Astrocyte (in vitro differentiated cells and primary cell): ENCODE results near the gene GMDS. TPM values are rescaled to one million over a fixed set of nuclear protein-coding genes. Genes with fewer than 3 reads are reported as not detected.

Source experiments
- DNase-seq: peaks from one replicate; pipeline ENCODE4 v3.0.0-alpha.2; 2010; ENCODE audit warnings: low read depth
- FAIRE-seq: peaks from 2 replicates; lab custom pipeline; 2011; peaks lifted over from hg19 to GRCh38; lab: Jason Lieb, UNC
- H2AFZ ChIP-seq: 2 replicates; pipeline ENCODE4 v1.6.0; 2012; ENCODE audit warnings: low read depth, low read length, inconsistent platforms
- H3K27ac ChIP-seq: 2 replicates; pipeline ENCODE4 v1.5.1; 2011; ENCODE audit warnings: low read depth, low read length, inconsistent platforms
- H3K27me3 ChIP-seq: 2 replicates; pipeline ENCODE4 v1.6.0; 2011; ENCODE audit warnings: low read length, inconsistent platforms; ENCODE audit not compliant: insufficient read depth
- H3K36me3 ChIP-seq: 2 replicates; pipeline ENCODE4 v1.5.1; 2011; ENCODE audit warnings: low read length, inconsistent platforms; ENCODE audit not compliant: insufficient read depth
- H3K4me1 ChIP-seq: 2 replicates; pipeline ENCODE4 v1.5.1; 2011; ENCODE audit warnings: low read length, inconsistent platforms; ENCODE audit not compliant: insufficient read depth
- H3K4me2 ChIP-seq: 2 replicates; pipeline ENCODE4 v1.6.0; 2012; ENCODE audit warnings: low read length, inconsistent platforms
- H3K4me3 ChIP-seq: 2 replicates; pipeline ENCODE4 v1.5.1; 2011; ENCODE audit warnings: low read depth, mild to moderate bottlenecking, low read length, inconsistent platforms; ENCODE audit not compliant: insufficient read depth
- H3K79me2 ChIP-seq: 2 replicates; pipeline ENCODE4 v1.6.0; 2012; ENCODE audit warnings: mild to moderate bottlenecking, low read length, inconsistent platforms; ENCODE audit not compliant: insufficient read depth
- H3K9ac ChIP-seq: 2 replicates; pipeline ENCODE4 v1.6.0; 2012; ENCODE audit warnings: mild to moderate bottlenecking, low read length, inconsistent platforms
- H3K9me3 ChIP-seq: 2 replicates; pipeline ENCODE4 v1.5.1; 2012; ENCODE audit warnings: low read depth, mild to moderate bottlenecking, low read length, inconsistent platforms; ENCODE audit not compliant: insufficient read depth
- H4K20me1 ChIP-seq: 2 replicates; pipeline ENCODE4 v1.6.0; 2012; ENCODE audit warnings: low read length, inconsistent platforms; ENCODE audit not compliant: insufficient read depth
- H3K27ac Mint-ChIP-seq: one replicate; pipeline ENCODE4 v1.8.0; 2021; ENCODE audit warnings: mild to moderate bottlenecking, mixed read lengths; ENCODE audit not compliant: unreplicated experiment
- H3K27me3 Mint-ChIP-seq: one replicate; pipeline ENCODE4 v1.8.0; 2021; ENCODE audit warnings: low read depth, mixed read lengths; ENCODE audit not compliant: unreplicated experiment
- H3K36me3 Mint-ChIP-seq: one replicate; pipeline ENCODE4 v1.8.0; 2021; ENCODE audit warnings: low read depth, mixed read lengths; ENCODE audit not compliant: unreplicated experiment
- H3K4me1 Mint-ChIP-seq: one replicate; pipeline ENCODE4 v1.8.0; 2021; ENCODE audit warnings: low read depth, mixed read lengths; ENCODE audit not compliant: unreplicated experiment
- H3K4me3 Mint-ChIP-seq: one replicate; pipeline ENCODE4 v1.8.0; 2021; ENCODE audit warnings: mild to moderate bottlenecking, moderate library complexity, mixed read lengths; ENCODE audit not compliant: unreplicated experiment
- H3K9me3 Mint-ChIP-seq: one replicate; pipeline ENCODE4 v1.8.0; 2021; ENCODE audit warnings: mild to moderate bottlenecking, mixed read lengths; ENCODE audit not compliant: unreplicated experiment
- EZH2 ChIP-seq: IDR thresholded peaks from 2 replicates; pipeline ENCODE4 v1.6.1; 2012; ENCODE audit warnings: mild to moderate bottlenecking, low read length, inconsistent platforms; ENCODE audit not compliant: insufficient read depth
- total RNA-seq: library from RNA; stranded (reverse); gene quantifications from 2 replicates; pipeline ENCODE4 v1.2.1, GENCODE V29; 2021
- TF ChIP-seq, protein P1 (sequence below): IDR thresholded peaks from 2 replicates; pipeline ENCODE4 v1.5.1; 2011; ENCODE audit warnings: low read depth, mild to moderate bottlenecking, inconsistent platforms, low read length, moderate library complexity; ENCODE audit not compliant: insufficient read depth

GMDS gene
- total RNA-seq, 1 donor from 2014 or later, result 9.4 TPM

DNA sequence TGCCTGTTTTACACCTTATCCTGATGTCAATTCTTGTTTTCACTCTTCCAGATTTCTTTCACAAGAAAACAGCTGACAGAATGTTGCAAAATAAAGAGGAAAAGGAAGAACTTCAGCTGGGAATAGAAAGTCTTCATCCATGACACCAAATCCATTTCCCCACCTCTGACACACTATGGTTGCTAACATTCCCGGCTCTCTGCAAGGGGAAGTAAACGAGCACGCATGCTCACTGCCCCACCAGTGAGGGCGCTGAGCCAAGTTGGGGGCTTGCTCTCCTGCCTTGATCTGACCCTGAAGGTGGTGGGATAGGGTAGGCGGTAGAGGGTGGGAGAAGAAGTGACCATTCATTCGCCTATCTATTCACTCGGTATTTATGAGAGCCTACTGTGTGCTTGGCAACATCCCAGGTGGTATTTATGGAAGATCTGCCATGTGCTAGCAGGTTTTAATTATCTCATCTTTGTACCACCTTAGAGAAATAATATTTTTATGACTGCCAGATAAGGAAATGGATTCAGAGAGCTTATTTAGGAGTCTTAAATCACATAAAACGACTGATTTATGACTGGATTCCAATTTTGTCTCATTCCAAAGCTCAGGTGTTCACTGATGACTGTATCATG, 429.5 kb downstream of the GMDS start:
- no peaks in the 10 kb centered on the region for H3K36me3 Mint-ChIP-seq
- Histone ChIP-seq H3K4me2 (no peak overlapping the region), H3K27me3 (no peaks in the 10 kb centered on the region), H3K4me3 (no peak overlapping the region), H3K79me2 (no peaks in the 10 kb centered on the region), H3K4me1 (no peaks in the 10 kb centered on the region), H3K9ac (no peak overlapping the region), H2AFZ (no peak overlapping the region), H4K20me1 (no peaks in the 10 kb centered on the region), H3K9me3 (no peaks in the 10 kb centered on the region), H3K27ac (no peak overlapping the region), H3K36me3 (no peaks in the 10 kb centered on the region)
- no peak overlapping the region for H3K4me3 Mint-ChIP-seq
- TF ChIP-seq, protein P1, sequence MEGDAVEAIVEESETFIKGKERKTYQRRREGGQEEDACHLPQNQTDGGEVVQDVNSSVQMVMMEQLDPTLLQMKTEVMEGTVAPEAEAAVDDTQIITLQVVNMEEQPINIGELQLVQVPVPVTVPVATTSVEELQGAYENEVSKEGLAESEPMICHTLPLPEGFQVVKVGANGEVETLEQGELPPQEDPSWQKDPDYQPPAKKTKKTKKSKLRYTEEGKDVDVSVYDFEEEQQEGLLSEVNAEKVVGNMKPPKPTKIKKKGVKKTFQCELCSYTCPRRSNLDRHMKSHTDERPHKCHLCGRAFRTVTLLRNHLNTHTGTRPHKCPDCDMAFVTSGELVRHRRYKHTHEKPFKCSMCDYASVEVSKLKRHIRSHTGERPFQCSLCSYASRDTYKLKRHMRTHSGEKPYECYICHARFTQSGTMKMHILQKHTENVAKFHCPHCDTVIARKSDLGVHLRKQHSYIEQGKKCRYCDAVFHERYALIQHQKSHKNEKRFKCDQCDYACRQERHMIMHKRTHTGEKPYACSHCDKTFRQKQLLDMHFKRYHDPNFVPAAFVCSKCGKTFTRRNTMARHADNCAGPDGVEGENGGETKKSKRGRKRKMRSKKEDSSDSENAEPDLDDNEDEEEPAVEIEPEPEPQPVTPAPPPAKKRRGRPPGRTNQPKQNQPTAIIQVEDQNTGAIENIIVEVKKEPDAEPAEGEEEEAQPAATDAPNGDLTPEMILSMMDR, result no peak
- no peak for TF ChIP-seq EZH2
- H3K9me3 Mint-ChIP-seq, result no peaks in the 10 kb centered on the region
- H3K27me3 Mint-ChIP-seq, result no peaks in the 10 kb centered on the region
- H3K27ac Mint-ChIP-seq, result no peak overlapping the region
- peaks cover under 1% of the 10 kb centered on the region for H3K4me1 Mint-ChIP-seq
- no peak for DNase-seq
- no peak for FAIRE-seq

DNA sequence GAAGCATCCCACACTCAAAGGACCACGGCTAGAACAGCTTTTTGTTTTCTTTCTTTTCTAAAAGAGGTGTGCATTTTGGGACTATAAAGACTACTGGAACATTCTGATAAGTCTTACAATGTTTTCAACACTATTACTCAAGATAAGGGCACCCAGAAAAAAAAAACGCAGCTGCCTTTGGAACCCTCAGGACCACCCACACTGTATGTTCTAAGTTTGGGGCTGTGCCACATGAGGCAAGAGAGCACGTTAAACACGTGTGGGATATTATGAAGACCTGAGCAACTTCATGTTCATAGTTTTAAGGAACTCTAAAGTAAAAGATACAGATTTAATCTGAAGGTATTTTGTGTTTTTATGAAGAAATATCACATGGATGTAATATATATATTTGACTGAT, 431.1 kb downstream of the GMDS start:
- Histone ChIP-seq H3K79me2 (no peaks in the 10 kb centered on the region), H4K20me1 (no peaks in the 10 kb centered on the region), H2AFZ (no peak overlapping the region), H3K9ac (no peak overlapping the region), H3K27ac (no peak overlapping the region), H3K36me3 (no peaks in the 10 kb centered on the region), H3K27me3 (no peaks in the 10 kb centered on the region), H3K4me2 (no peak overlapping the region), H3K4me1 (no peaks in the 10 kb centered on the region), H3K4me3 (no peak overlapping the region), H3K9me3 (no peaks in the 10 kb centered on the region)
- H3K27me3 Mint-ChIP-seq, result no peaks in the 10 kb centered on the region
- no peak overlapping the region for H3K4me3 Mint-ChIP-seq
- no peaks in the 10 kb centered on the region for H3K36me3 Mint-ChIP-seq
- TF ChIP-seq, protein P1, result no peak
- no peak for TF ChIP-seq EZH2
- peaks cover 4% of the 10 kb centered on the region for H3K9me3 Mint-ChIP-seq
- H3K4me1 Mint-ChIP-seq, result peaks cover 8% of the 10 kb centered on the region
- H3K27ac Mint-ChIP-seq, result no peak overlapping the region
- DNase-seq (no peak), FAIRE-seq (no peak)

DNA sequence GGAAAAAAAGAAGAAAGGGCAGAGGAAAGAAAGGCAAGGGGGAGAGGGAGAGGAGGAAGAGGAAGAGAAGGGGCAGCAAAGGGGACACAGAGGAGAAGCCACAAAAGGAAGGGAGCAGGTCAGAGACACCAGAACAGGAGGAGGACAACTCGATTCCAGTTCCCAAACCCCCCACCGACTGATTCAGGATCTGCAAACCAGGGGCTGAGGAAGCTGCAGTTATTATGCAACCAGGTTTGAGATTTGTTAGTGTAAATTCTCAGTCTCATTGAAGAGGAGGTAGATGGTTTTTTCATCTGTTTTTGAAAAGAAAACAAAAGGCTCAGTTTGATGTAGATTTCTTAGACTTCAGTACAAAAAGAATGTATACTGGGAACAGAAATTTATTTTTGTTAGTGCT, 432.9 kb downstream of the GMDS start:
- no peaks in the 10 kb centered on the region for H3K79me2 ChIP-seq
- Mint-ChIP-seq H3K27me3 (no peaks in the 10 kb centered on the region), H3K36me3 (no peaks in the 10 kb centered on the region), H3K4me3 (no peak overlapping the region), H3K9me3 (peaks cover 4% of the 10 kb centered on the region), H3K4me1 (peaks cover 8% of the 10 kb centered on the region), H3K27ac (no peak overlapping the region)
- H3K4me1 ChIP-seq, result no peaks in the 10 kb centered on the region
- no peaks in the 10 kb centered on the region for H4K20me1 ChIP-seq
- no peaks in the 10 kb centered on the region for H3K36me3 ChIP-seq
- no peaks in the 10 kb centered on the region for H3K27me3 ChIP-seq
- H3K9me3 ChIP-seq, result no peaks in the 10 kb centered on the region
- H2AFZ ChIP-seq, result no peak overlapping the region
- FAIRE-seq (no peak), DNase-seq (no peak)
- no peak overlapping the region for H3K9ac ChIP-seq
- H3K4me2 ChIP-seq, result no peak overlapping the region
- TF ChIP-seq, protein P1, result no peak
- H3K4me3 ChIP-seq, result no peak overlapping the region
- H3K27ac ChIP-seq, result no peak overlapping the region
